BLaER1 (cell line): ENCODE results near the gene KIF26B.

Source experiments
- H3K27ac ChIP-seq: shearing (Covaris generic); formaldehyde crosslinking; 2 replicates; pipeline ENCODE4 v1.8.1; 2022
- H3K27me3 ChIP-seq: shearing (Covaris generic); formaldehyde crosslinking; 2 replicates; pipeline ENCODE4 v1.8.1; 2022
- H3K36me3 ChIP-seq: shearing (Covaris generic); formaldehyde crosslinking; 2 replicates; pipeline ENCODE4 v1.8.1; 2022
- H3K4me1 ChIP-seq: shearing (Covaris generic); formaldehyde crosslinking; 2 replicates; pipeline ENCODE4 v1.8.1; 2022
- H3K4me2 ChIP-seq: shearing (Covaris generic); formaldehyde crosslinking; 2 replicates; pipeline ENCODE4 v1.8.1; 2022
- H3K4me3 ChIP-seq: shearing (Covaris generic); formaldehyde crosslinking; 2 replicates; pipeline ENCODE4 v1.8.1; 2022
- H3K9ac ChIP-seq: shearing (Covaris generic); formaldehyde crosslinking; 2 replicates; pipeline ENCODE4 v1.8.1; 2022
- H3K9me3 ChIP-seq: shearing (Covaris generic); formaldehyde crosslinking; 2 replicates; pipeline ENCODE4 v1.8.1; 2022
- H4K20me1 ChIP-seq: shearing (Covaris generic); formaldehyde crosslinking; 2 replicates; pipeline ENCODE4 v1.8.1; 2022
- Cebpa-rat ChIP-seq: shearing (Covaris generic); IDR thresholded peaks from 2 replicates; pipeline ENCODE4 v1.8.1; 2022

Gene KIF26B

GRCh38 chr1:245463392-245464165, 308.8 kb downstream of the KIF26B start:
- Histone ChIP-seq H3K4me3 (no peak overlapping the region), H4K20me1 (no peaks in the 10 kb centered on the region), H3K27ac (no peak overlapping the region), H3K36me3 (no peaks in the 10 kb centered on the region), H3K4me1 (no peaks in the 10 kb centered on the region), H3K27me3 (no peaks in the 10 kb centered on the region; the same call in 1 of the 2 replicates), H3K9me3 (no peaks in the 10 kb centered on the region), H3K4me2 (no peak overlapping the region), H3K9ac (no peak overlapping the region)
- no peak for TF ChIP-seq Cebpa-rat

DNA sequence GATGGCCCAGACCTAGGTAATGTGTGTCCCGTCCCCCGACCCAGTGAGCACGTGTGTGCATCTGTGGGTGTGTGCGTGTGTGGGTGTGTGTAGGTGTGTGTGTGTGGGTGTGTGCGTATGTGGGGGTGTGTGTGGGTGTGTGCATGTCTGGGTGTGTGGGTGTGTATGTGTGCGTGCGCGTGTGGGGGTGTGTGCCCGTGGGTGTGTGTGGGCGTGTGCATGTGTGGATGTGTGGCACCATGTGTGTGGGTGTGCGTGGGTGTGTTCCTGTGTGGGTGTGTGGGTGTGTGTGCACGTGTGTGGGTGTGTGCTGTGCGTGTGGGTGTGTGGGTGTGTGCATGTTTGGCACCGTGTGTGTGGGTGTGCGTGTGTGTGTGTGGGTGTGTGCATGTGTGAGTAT, 309.5 kb downstream of the KIF26B start:
- Histone ChIP-seq H4K20me1 (no peaks in the 10 kb centered on the region), H3K27me3 (no peaks in the 10 kb centered on the region; the same call in 1 of the 2 replicates)
- no peak for TF ChIP-seq Cebpa-rat

DNA sequence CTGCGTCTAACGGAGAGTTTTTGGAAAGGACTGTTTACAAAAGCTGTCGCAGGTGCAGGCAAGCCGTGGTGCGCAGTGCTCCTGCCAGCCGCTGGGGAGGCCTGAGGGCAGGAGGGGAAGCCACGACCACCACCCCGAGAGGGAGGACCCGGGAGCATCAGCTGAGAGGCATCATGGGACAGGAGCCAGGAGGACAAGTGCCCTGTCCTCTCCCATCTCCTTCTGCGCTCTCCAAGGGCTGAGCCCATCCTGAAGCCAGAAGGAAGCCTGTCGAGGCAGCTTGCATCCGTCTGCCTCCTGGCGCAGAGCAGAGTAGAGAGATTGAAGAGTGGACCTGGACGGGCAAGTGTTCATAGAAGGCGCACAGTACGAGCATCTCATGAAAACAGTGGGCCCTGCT, 310.9 kb downstream of the KIF26B start:
- no peak overlapping the region for H3K4me2 ChIP-seq

More for the DNA sequence above, 309.5 kb downstream of the KIF26B start:
- Histone ChIP-seq H3K4me2 (no peak overlapping the region), H3K9me3 (no peaks in the 10 kb centered on the region), H3K27ac (no peak overlapping the region), H3K4me3 (no peak overlapping the region), H3K9ac (no peak overlapping the region), H3K4me1 (no peaks in the 10 kb centered on the region), H3K36me3 (no peaks in the 10 kb centered on the region)

GRCh38 chr1:245466261-245466660, 311.5 kb downstream of the KIF26B start:
- H3K9ac ChIP-seq, result no peak overlapping the region
- H3K4me1 ChIP-seq, result no peaks in the 10 kb centered on the region
- no peaks in the 10 kb centered on the region for H3K36me3 ChIP-seq
- H3K4me3 ChIP-seq, result no peak overlapping the region
- H3K4me2 ChIP-seq, result no peak overlapping the region
- no peaks in the 10 kb centered on the region for H3K9me3 ChIP-seq
- TF ChIP-seq Cebpa-rat, result no peak
- no peaks in the 10 kb centered on the region for H3K27me3 ChIP-seq
- H4K20me1 ChIP-seq, result no peaks in the 10 kb centered on the region
- H3K27ac ChIP-seq, result no peak overlapping the region

More for the DNA sequence above, 310.9 kb downstream of the KIF26B start:
- H3K9ac ChIP-seq, result no peak overlapping the region
- no peaks in the 10 kb centered on the region for H4K20me1 ChIP-seq
- no peak overlapping the region for H3K27ac ChIP-seq
- no peak overlapping the region for H3K4me3 ChIP-seq
- no peaks in the 10 kb centered on the region for H3K36me3 ChIP-seq
- no peaks in the 10 kb centered on the region; the same call in 1 of the 2 replicates for H3K27me3 ChIP-seq
- H3K9me3 ChIP-seq, result no peaks in the 10 kb centered on the region
- TF ChIP-seq Cebpa-rat, result no peak
- H3K4me1 ChIP-seq, result no peaks in the 10 kb centered on the region

- Histone ChIP-seq H3K4me2 (no peak overlapping the region), H3K9me3 (no peaks in the 10 kb centered on the region), H3K4me3 (no peak overlapping the region), H3K36me3 (no peaks in the 10 kb centered on the region), H4K20me1 (no peaks in the 10 kb centered on the region), H3K27me3 (no peaks in the 10 kb centered on the region), H3K4me1 (no peaks in the 10 kb centered on the region), H3K27ac (no peak overlapping the region), H3K9ac (no peak overlapping the region)
- TF ChIP-seq Cebpa-rat, result no peak
Measured at GRCh38 chr1:245467804-245468203, 313.0 kb downstream of the KIF26B start.

- Histone ChIP-seq H3K9me3 (no peaks in the 10 kb centered on the region), H3K27ac (no peak overlapping the region), H3K36me3 (no peaks in the 10 kb centered on the region), H3K4me1 (no peaks in the 10 kb centered on the region), H4K20me1 (no peaks in the 10 kb centered on the region), H3K4me3 (no peak overlapping the region), H3K27me3 (no peaks in the 10 kb centered on the region), H3K4me2 (no peak overlapping the region), H3K9ac (no peak overlapping the region)
- TF ChIP-seq Cebpa-rat, result no peak
Measured at GRCh38 chr1:245469006-245469405, 314.2 kb downstream of the KIF26B start.

- no peak overlapping the region for H3K27ac ChIP-seq
- no peaks in the 10 kb centered on the region for H3K4me1 ChIP-seq
- no peak for TF ChIP-seq Cebpa-rat
- no peaks in the 10 kb centered on the region for H4K20me1 ChIP-seq
- H3K4me2 ChIP-seq, result no peak overlapping the region
- no peaks in the 10 kb centered on the region for H3K9me3 ChIP-seq
- no peak overlapping the region for H3K4me3 ChIP-seq
- H3K36me3 ChIP-seq, result no peaks in the 10 kb centered on the region
- H3K27me3 ChIP-seq, result no peaks in the 10 kb centered on the region
- no peak overlapping the region for H3K9ac ChIP-seq
Measured at GRCh38 chr1:245469734-245470133, 314.9 kb downstream of the KIF26B start.

DNA sequence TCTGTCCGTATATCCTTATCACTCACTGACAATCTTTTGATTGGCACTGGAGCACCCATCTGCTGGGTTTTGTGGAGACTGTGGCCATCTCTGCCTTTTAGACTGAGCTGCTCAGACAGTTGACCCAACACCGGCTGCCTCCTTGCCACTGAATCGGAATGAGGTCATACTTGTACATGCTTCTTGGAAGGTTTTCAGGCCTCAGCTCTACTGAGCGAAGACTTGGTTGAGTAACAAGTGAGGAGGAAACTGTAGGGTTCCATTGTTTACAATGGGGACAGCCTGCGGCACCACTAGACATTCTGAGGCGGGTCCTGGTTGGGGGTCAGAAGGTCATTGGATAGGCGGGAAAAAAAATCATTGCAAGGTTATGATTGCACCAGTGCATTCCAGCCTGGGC, 320.3 kb downstream of the KIF26B start:
- no peak overlapping the region for H3K27ac ChIP-seq
- no peaks in the 10 kb centered on the region for H3K4me1 ChIP-seq
- H3K9ac ChIP-seq, result no peak overlapping the region
- H3K4me2 ChIP-seq, result no peak overlapping the region
- no peaks in the 10 kb centered on the region for H4K20me1 ChIP-seq
- no peak for TF ChIP-seq Cebpa-rat
- H3K36me3 ChIP-seq, result no peaks in the 10 kb centered on the region
- H3K27me3 ChIP-seq, result no peaks in the 10 kb centered on the region
- no peaks in the 10 kb centered on the region for H3K9me3 ChIP-seq
- no peak overlapping the region for H3K4me3 ChIP-seq

DNA sequence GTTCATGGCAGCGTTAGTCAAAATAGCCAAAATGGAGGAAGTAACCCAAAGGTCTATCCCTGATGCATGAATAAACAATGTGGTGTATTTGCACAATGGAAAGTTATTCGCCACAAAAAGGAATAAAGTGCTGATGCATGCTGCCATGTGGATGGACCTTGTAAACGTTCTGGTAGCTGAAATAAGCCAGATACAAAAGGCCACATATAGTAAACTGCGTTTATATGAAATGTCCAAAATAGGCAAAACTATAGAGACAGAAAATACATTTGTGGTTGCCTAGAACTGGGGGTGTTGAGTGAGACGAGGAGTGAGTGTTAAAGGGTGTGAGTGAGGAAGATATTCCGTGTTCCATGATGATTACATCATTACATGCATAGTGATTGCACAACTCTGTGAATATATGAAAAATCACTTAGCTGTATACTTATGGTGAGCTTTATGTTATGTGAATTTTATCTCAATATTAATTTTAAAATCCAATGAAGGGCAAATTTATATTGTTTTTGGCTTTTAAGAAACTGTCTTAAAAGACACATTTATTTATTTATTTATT, 321.3 kb downstream of the KIF26B start:
- Histone ChIP-seq H3K27me3 (no peaks in the 10 kb centered on the region), H3K36me3 (no peaks in the 10 kb centered on the region), H3K9ac (no peak overlapping the region), H4K20me1 (no peaks in the 10 kb centered on the region), H3K4me1 (no peaks in the 10 kb centered on the region), H3K4me2 (no peak overlapping the region), H3K9me3 (no peaks in the 10 kb centered on the region), H3K4me3 (no peak overlapping the region), H3K27ac (no peak overlapping the region)
- no peak for TF ChIP-seq Cebpa-rat

DNA sequence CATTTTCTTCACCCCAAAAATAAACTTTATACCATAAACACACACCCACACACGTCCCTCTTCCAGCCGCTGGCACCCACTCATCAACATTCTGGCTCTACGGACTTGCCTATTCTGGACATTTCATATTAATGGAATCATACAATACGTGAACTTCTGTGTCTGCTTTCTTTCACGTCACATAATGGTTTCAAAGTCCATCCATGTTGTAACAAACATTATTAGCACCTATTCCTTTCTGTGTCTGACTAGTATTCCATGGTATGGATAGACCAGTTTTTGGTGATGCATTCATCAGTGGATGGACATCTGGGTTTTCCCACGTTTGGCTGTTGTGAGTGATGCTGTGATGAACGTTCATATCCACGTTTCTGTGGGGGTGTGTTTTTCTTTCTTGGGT, 323.2 kb downstream of the KIF26B start:
- Histone ChIP-seq H3K27ac (no peak overlapping the region), H3K9ac (no peak overlapping the region), H3K4me2 (no peak overlapping the region), H3K27me3 (no peaks in the 10 kb centered on the region), H4K20me1 (no peaks in the 10 kb centered on the region), H3K36me3 (no peaks in the 10 kb centered on the region), H3K4me3 (no peak overlapping the region), H3K9me3 (no peaks in the 10 kb centered on the region), H3K4me1 (no peaks in the 10 kb centered on the region)
- TF ChIP-seq Cebpa-rat, result no peak
